GM21390 (cell line): ENCODE results near the gene FMR1.

Source experiments
- ATAC-seq: cut with Tn5 transposase; IDR thresholded peaks from one replicate; pipeline ENCODE4 v1.9.1; 2021; ENCODE audit not compliant: unreplicated experiment

FMR1 gene

GRCh38 chrX:147911192-147912022, at the start of gene FMR1:
Gene FMR1, plus strand, starts transcription at chrX:147911919. Its CDS starts 261 bp downstream, at chrX:147912180.
- peak; percentile 80 for ATAC-seq

GRCh38 chrX:147875866-147876596, 35.7 kb upstream of the FMR1 start:
- peak; percentile 98 for ATAC-seq

GRCh38 chrX:147876849-147877646, 34.7 kb upstream of the FMR1 start:
- ATAC-seq = no peak

GRCh38 chrX:147877726-147878125, 34.0 kb upstream of the FMR1 start:
- no peak for ATAC-seq

- no peak for ATAC-seq
These were observed 26.8 kb upstream of the FMR1 start for GRCh38 chrX:147884958-147885357.

GRCh38 chrX:147890756-147891155, 21.0 kb upstream of the FMR1 start:
- ATAC-seq = no peak

- ATAC-seq = no peak
These were observed 19.8 kb upstream of the FMR1 start for GRCh38 chrX:147891896-147892295.

GRCh38 chrX:147893741-147894140, 18.0 kb upstream of the FMR1 start:
- no peak for ATAC-seq

- no peak for ATAC-seq
These were observed 17.3 kb upstream of the FMR1 start for GRCh38 chrX:147894366-147894963.

GRCh38 chrX:147897117-147897516, 14.6 kb upstream of the FMR1 start:
- ATAC-seq = no peak

GRCh38 chrX:147898951-147899350, 12.8 kb upstream of the FMR1 start:
- ATAC-seq = no peak

GRCh38 chrX:147899379-147900114, 12.2 kb upstream of the FMR1 start:
- peak; percentile 91 for ATAC-seq

- ATAC-seq = no peak
These were observed 11.4 kb upstream of the FMR1 start for GRCh38 chrX:147900349-147900748.

GRCh38 chrX:147901461-147902126, 10.1 kb upstream of the FMR1 start:
- ATAC-seq = no peak

- no peak for ATAC-seq
These were observed 9.4 kb upstream of the FMR1 start for GRCh38 chrX:147902270-147902669.

- ATAC-seq = no peak
These were observed 3.6 kb upstream of the FMR1 start for GRCh38 chrX:147908106-147908505.

GRCh38 chrX:147910607-147911006, 1.1 kb upstream of the FMR1 start:
- no peak for ATAC-seq

GRCh38 chrX:147912093-147912801, 528 bp downstream of the FMR1 start:
- ATAC-seq = peak; percentile 40

GRCh38 chrX:147913570-147913969, 1.9 kb downstream of the FMR1 start:
- ATAC-seq = no peak
